OCI-LY1 (cell line): ENCODE data around the gene SAMD1.

ENCODE experiments used
- EZH2 ChIP-seq: fragments of 200-600 bp; sonication (generic), shearing (Covaris generic); IDR thresholded peaks from 2 replicates; pipeline ENCODE4 v1.8.0; 2017; ENCODE audit warnings: borderline replicate concordance, mixed run types, mild to moderate bottlenecking, antibody characterized with exemption, low read length, moderate library complexity, mixed read lengths
- TF ChIP-seq, protein P1 (sequence below): fragments of 200-600 bp; sonication (generic), shearing (Covaris generic); IDR thresholded peaks from 2 replicates; pipeline ENCODE4 v1.5.1; 2017; ENCODE audit warnings: mild to moderate bottlenecking, antibody characterized with exemption, low read length, moderate library complexity, mixed read lengths

DNA sequence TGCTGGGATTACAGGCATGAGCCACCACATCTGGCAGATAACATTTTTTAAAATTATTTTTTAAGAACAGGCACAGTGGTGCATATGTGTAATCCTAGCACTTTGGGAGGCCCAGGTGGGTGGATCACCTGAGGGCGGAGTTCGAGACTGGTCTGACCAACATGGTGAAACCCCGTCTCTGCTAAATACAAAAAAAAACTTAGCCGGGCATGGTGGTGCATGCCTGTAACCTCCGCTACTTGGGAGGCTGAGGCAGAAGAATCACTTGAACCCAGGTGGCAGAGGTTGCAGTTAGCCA lies 28.0 kb downstream of the SAMD1 start:
- TF ChIP-seq, protein P1, sequence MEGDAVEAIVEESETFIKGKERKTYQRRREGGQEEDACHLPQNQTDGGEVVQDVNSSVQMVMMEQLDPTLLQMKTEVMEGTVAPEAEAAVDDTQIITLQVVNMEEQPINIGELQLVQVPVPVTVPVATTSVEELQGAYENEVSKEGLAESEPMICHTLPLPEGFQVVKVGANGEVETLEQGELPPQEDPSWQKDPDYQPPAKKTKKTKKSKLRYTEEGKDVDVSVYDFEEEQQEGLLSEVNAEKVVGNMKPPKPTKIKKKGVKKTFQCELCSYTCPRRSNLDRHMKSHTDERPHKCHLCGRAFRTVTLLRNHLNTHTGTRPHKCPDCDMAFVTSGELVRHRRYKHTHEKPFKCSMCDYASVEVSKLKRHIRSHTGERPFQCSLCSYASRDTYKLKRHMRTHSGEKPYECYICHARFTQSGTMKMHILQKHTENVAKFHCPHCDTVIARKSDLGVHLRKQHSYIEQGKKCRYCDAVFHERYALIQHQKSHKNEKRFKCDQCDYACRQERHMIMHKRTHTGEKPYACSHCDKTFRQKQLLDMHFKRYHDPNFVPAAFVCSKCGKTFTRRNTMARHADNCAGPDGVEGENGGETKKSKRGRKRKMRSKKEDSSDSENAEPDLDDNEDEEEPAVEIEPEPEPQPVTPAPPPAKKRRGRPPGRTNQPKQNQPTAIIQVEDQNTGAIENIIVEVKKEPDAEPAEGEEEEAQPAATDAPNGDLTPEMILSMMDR, result no peak
- no peak for TF ChIP-seq EZH2
